A673 (cell line): Measurements from ENCODE around the gene ZMYM4. TPM values are rescaled to one million over a fixed set of nuclear protein-coding genes. Genes with fewer than 3 reads are reported as not detected.

ENCODE experiments used
- BruUV-seq: library from RNA; stranded (reverse); fragments of 400-500 nt; replicated peaks from 2 replicates; lab custom pipeline; 2021; lab: Mats Ljungman, UMichigan
- CTCF ChIA-PET: fragments of 300-600 bp; sonication (Branson Sonifier 250); formaldehyde crosslinking; loops from one replicate; lab custom pipeline; 2022; ENCODE audit warnings: antibody characterized with exemption; lab: Charles Lee
- POLR2A ChIA-PET: fragments of 300-600 bp; sonication (Branson Sonifier 250); formaldehyde crosslinking; loops from one replicate; lab custom pipeline; 2022; ENCODE audit warnings: antibody characterized with exemption; ENCODE audit not compliant: low non-redundant PET; lab: Charles Lee
- DNase-seq: peaks from one replicate; pipeline ENCODE4 v3.0.0-alpha.2; 2015; ENCODE audit warnings: low spot score
- H3K27ac ChIP-seq: fragments of 200-600 bp; sonication (generic); 2 replicates; pipeline ENCODE4 v1.5.1; 2016; ENCODE audit warnings: mixed run types, low read depth, mild to moderate bottlenecking, mixed read lengths, antibody characterized with exemption, low read length; ENCODE audit not compliant: poor library complexity, severe bottlenecking
- H3K27me3 ChIP-seq: fragments of 200-600 bp; sonication (generic); replicated peaks from 2 replicates; pipeline ENCODE4 v1.6.1; 2017; ENCODE audit warnings: mixed run types, low read depth, mild to moderate bottlenecking, mixed read lengths, antibody characterized with exemption, low read length; ENCODE audit not compliant: insufficient read depth, poor library complexity
- H3K36me3 ChIP-seq: fragments of 200-600 bp; sonication (generic); 2 replicates; pipeline ENCODE4 v1.6.1; 2016; ENCODE audit warnings: mixed run types, mild to moderate bottlenecking, mixed read lengths, antibody characterized with exemption, low read length; ENCODE audit not compliant: insufficient read depth, poor library complexity, severe bottlenecking
- H3K4me1 ChIP-seq: fragments of 200-600 bp; sonication (generic); 2 replicates; pipeline ENCODE4 v1.6.1; 2017; ENCODE audit warnings: mixed run types, mild to moderate bottlenecking, mixed read lengths, antibody characterized with exemption, low read length; ENCODE audit not compliant: insufficient read depth, poor library complexity, severe bottlenecking
- H3K4me3 ChIP-seq: fragments of 200-600 bp; sonication (generic); 2 replicates; pipeline ENCODE4 v1.5.1; 2016; ENCODE audit warnings: low read depth, mixed run types, mild to moderate bottlenecking, mixed read lengths, low read length; ENCODE audit not compliant: poor library complexity, severe bottlenecking
- H3K9me3 ChIP-seq: fragments of 200-600 bp; sonication (generic); 2 replicates; pipeline ENCODE4 v1.6.1; 2016; ENCODE audit warnings: mixed run types, low read depth, mild to moderate bottlenecking, mixed read lengths, antibody characterized with exemption, low read length; ENCODE audit not compliant: poor library complexity, severe bottlenecking
- EZH2 ChIP-seq: fragments of 200-600 bp; sonication (generic); IDR thresholded peaks from 2 replicates; pipeline ENCODE4 v1.6.1; 2017; ENCODE audit warnings: borderline replicate concordance, low read depth, mild to moderate bottlenecking, mixed read lengths, antibody characterized with exemption, low read length; ENCODE audit not compliant: poor library complexity, severe bottlenecking
- intact Hi-C: fragments of 100-400 bp; cut with micrococcal nuclease; formaldehyde crosslinking; loops from one replicate; pipeline ENCODE4 v1.10.0; 2022; ENCODE audit not compliant: unreplicated experiment
- total RNA-seq: library from RNA; stranded (reverse); gene quantifications from 2 replicates; pipeline ENCODE4 v1.2.3, GENCODE V29; 2021
- TF ChIP-seq, protein P1 (sequence below): fragments of 300-800, 200-600 bp; sonication (generic); conservative IDR thresholded peaks from 2 replicates; pipeline ENCODE4 v1.5.1; 2017; ENCODE audit warnings: low read depth, mild to moderate bottlenecking, antibody characterized with exemption, low read length, moderate library complexity, mixed read lengths

The ZMYM4 gene
- total RNA-seq, 1 experiment from 2014 or later, result 83.5 TPM

DNA sequence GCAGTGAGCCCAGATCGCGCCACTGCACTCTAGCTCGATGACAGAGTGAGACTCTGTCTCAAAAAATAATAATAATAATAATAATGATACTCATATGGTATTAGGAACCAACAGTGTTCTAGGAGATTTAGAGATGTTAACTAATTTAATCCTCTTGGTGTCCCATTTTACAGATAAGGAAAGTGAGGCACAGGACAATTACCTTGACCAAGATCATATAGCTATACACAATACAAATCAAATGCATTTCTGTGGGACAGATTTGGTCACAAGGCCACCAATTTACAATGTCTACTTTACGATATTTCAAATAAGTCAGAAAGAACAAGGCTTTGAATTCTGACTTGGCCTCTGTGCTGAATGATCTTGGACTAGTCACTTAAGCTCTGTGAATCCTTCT, 2.2 kb upstream of the ZMYM4 start:
- no peak overlapping the region for H3K4me3 ChIP-seq
- DNase-seq, result no peak
- CTCF ChIA-PET, result no interaction called here
- intact Hi-C loops, result no loop called here
- TF ChIP-seq, protein P1, sequence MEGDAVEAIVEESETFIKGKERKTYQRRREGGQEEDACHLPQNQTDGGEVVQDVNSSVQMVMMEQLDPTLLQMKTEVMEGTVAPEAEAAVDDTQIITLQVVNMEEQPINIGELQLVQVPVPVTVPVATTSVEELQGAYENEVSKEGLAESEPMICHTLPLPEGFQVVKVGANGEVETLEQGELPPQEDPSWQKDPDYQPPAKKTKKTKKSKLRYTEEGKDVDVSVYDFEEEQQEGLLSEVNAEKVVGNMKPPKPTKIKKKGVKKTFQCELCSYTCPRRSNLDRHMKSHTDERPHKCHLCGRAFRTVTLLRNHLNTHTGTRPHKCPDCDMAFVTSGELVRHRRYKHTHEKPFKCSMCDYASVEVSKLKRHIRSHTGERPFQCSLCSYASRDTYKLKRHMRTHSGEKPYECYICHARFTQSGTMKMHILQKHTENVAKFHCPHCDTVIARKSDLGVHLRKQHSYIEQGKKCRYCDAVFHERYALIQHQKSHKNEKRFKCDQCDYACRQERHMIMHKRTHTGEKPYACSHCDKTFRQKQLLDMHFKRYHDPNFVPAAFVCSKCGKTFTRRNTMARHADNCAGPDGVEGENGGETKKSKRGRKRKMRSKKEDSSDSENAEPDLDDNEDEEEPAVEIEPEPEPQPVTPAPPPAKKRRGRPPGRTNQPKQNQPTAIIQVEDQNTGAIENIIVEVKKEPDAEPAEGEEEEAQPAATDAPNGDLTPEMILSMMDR, result no peak
- no peak for TF ChIP-seq EZH2
- POLR2A ChIA-PET, result no interaction called here
- H3K27ac ChIP-seq, result no peak overlapping the region
- BruUV-seq, result no TSS peak
- no peaks in the 10 kb centered on the region for H3K27me3 ChIP-seq
- no peaks in the 10 kb centered on the region for H3K36me3 ChIP-seq
- H3K4me1 ChIP-seq, result peaks cover 3% of the 10 kb centered on the region
- H3K9me3 ChIP-seq, result no peaks in the 10 kb centered on the region

DNA sequence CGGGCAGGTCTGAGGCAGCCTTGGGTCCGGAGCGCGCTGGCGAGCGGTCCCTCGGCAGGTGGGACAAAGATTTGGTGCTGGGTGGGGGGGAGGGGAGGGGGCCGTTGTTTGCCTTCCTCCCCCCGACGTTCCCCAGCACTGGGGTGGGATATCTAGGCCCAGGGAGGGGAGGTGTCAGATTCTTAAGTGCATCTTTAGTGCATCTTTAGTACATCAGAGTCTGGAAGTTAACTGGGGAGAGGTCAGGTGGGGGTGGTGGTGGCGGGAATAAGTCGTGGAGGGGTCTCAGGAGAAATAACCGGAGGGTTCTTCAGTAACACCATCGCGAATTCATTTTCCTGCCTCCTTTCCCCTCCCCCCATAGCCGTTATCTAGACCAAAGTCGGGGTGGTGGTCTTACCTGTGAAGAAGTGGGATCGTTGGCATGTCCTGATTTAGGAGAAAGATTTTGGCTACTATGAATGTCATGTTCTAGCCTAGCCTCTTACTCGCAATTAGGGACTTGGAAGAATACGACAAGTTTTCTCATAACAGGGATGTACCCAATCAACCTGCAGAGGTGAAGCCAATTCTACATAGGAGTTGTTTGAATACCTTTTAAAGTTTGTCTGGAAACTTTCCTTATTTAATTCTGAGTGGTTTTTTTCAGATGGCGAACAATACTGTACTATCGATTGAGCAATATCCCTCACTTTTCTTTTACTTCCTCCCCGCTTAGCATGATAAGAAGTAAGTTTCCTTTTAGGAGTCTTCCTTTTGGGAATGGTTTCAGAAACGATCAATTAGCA, 886 bp downstream of the ZMYM4 start:
- H3K9me3 ChIP-seq, result no peaks in the 10 kb centered on the region
- BruUV-seq, result TSS peak; percentile 64
- POLR2A ChIA-PET, result no interaction called here
- peak overlapping the region; percentile 98 for H3K27ac ChIP-seq
- H3K4me3 ChIP-seq, result peak overlapping the region; percentile 93
- no peaks in the 10 kb centered on the region for H3K36me3 ChIP-seq
- CTCF ChIA-PET, result interaction anchor here (0.7 kb wide), 1 partner anchor 92 kb away, joined by 3 read pairs; no protein-coding TSS in a partner anchor
- intact Hi-C loops, result loop anchor here (2.0 kb wide), 1 partner anchor 101 kb away; no protein-coding TSS in a partner anchor
- peak; percentile 18 for DNase-seq
- peaks cover 3% of the 10 kb centered on the region for H3K4me1 ChIP-seq
- no peaks in the 10 kb centered on the region for H3K27me3 ChIP-seq
- no peak for TF ChIP-seq EZH2
- TF ChIP-seq, protein P1, result no peak

DNA sequence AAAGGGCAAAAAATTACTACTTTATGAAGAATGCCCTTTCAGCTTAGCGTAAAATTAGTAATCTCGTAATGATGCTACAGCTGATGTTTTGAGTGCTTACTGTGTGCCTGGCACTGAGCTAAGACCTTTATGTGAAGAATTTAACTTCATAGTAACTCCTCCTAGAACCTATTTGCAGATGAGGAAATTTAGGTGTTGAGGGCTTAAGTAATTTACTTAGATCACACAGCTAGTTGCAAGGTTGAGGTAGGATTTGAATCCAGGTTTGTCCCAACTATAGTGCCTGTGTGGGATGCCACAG, 1.4 kb downstream of the ZMYM4 start:
- no peak for TF ChIP-seq EZH2
- TF ChIP-seq, protein P1, result no peak
- CTCF ChIA-PET, result no interaction called here
- Histone ChIP-seq H3K4me3 (peak overlapping the region; percentile 93), H3K36me3 (no peaks in the 10 kb centered on the region), H3K4me1 (peaks cover 3% of the 10 kb centered on the region), H3K27me3 (no peaks in the 10 kb centered on the region), H3K9me3 (no peaks in the 10 kb centered on the region), H3K27ac (peak overlapping the region; percentile 98)
- intact Hi-C loops, result loop anchor here (2.0 kb wide), 1 partner anchor 101 kb away; no protein-coding TSS in a partner anchor
- POLR2A ChIA-PET, result no interaction called here
- no peak for DNase-seq
- BruUV-seq, result no TSS peak
